K562 (cell line): ENCODE results near the gene MTFMT. TPM values are rescaled to one million over a fixed set of nuclear protein-coding genes. Genes with fewer than 3 reads are reported as not detected.

Experiments used
- ARNT ChIP-seq, 2 experiments: fragments of 450-650 bp; IDR thresholded peaks; 2 replicates each; pipeline ENCODE4 v1.6.1; 2016; ENCODE audit warnings: mild to moderate bottlenecking in 1 of 2
- ATF1 ChIP-seq, 2 experiments: fragments of 450-650 bp in 1 of 2; IDR thresholded peaks; 2 replicates each; pipeline ENCODE4 v1.6.1; 2016; ENCODE audit warnings: missing compliant biosample characterization in 1 of 2, missing genetic modification characterization in 1 of 2
- CBFA2T3 ChIP-seq: fragments of 450-650 bp; IDR thresholded peaks from 2 replicates; pipeline ENCODE4 v1.6.1; 2017
- CHD4 ChIP-seq: fragments of 200-600 bp; sonication (generic); IDR thresholded peaks from 3 replicates; pipeline ENCODE4 v1.6.1; 2012; ENCODE audit warnings: low read depth, mild to moderate bottlenecking, mixed read lengths, low read length, inconsistent platforms; ENCODE audit not compliant: insufficient read depth, insufficient replicate concordance, poor library complexity, severe bottlenecking
- CREM ChIP-seq: IDR thresholded peaks from 2 replicates; pipeline ENCODE4 v1.6.1; 2014; ENCODE audit warnings: antibody characterized with exemption, low read depth
- CTBP1 ChIP-seq: fragments of 450-650 bp; IDR thresholded peaks from 2 replicates; pipeline ENCODE4 v1.6.1; 2016; ENCODE audit warnings: borderline replicate concordance
- LEF1 ChIP-seq: fragments of 450-650 bp; IDR thresholded peaks from 2 replicates; pipeline ENCODE4 v1.6.1; 2016; ENCODE audit warnings: mild to moderate bottlenecking
- NELFE ChIP-seq: IDR thresholded peaks from 2 replicates; pipeline ENCODE4 v1.6.1; 2011; ENCODE audit warnings: mild to moderate bottlenecking; ENCODE audit not compliant: insufficient read depth, insufficient read length
- RBM39 ChIP-seq: fragments of 200-400 bp; formaldehyde crosslinking; optimal IDR thresholded peaks from 2 replicates; pipeline ENCODE3; 2018; ENCODE audit warnings: low read depth, low read length
- STAT6 ChIP-seq: sonication (generic); formaldehyde crosslinking; IDR thresholded peaks from 2 replicates; pipeline ENCODE4 v1.8.1; 2023; ENCODE audit warnings: mild to moderate bottlenecking, missing genetic modification reagents
- TFE3 ChIP-seq: fragments of 450-650 bp; formaldehyde crosslinking; IDR thresholded peaks from 2 replicates; pipeline ENCODE4 v1.4.0; 2020; ENCODE audit warnings: mild to moderate bottlenecking, mixed read lengths
- TOE1 ChIP-seq, 2 experiments: fragments of 450-650 bp in 1 of 2; sonication (generic) in 1 of 2; formaldehyde crosslinking in 1 of 2; IDR thresholded peaks; 2 replicates each; pipeline versions ENCODE4 v1.7.1 to v1.8.0; 2016 to 2022; ENCODE audit warnings: borderline replicate concordance in 2 of 2, mild to moderate bottlenecking in 2 of 2, antibody characterized with exemption in 1 of 2, inconsistent platforms in 1 of 2, low read depth in 1 of 2, missing genetic modification reagents in 1 of 2, moderate library complexity in 1 of 2
- ZNF316 ChIP-seq: fragments of 450-650 bp; IDR thresholded peaks from 2 replicates; pipeline ENCODE4 v1.6.1; 2016
- ZNF407 ChIP-seq: fragments of 450-650 bp; IDR thresholded peaks from 2 replicates; pipeline ENCODE4 v1.6.1; 2016; ENCODE audit warnings: low read depth
- polyA plus RNA-seq, 8 experiments: library from polyadenylated mRNA; depleted of rRNA in 4 of 8; stranded (reverse) in 5 of 8; unstranded in 3 of 8; fragments of >200 nt; fragmentation: Nextera tagmentation in 2 of 8; fragmentation: Illumina TruSeq in 1 of 8; extraction: Ambion mirVana in 2 of 8; extraction: Trizol in 1 of 8; gene quantifications; 2 replicates each; pipeline versions ENCODE4 v1.2.1 to v1.2.3, GENCODE V29; 2011 to 2014; ENCODE audit warnings: inconsistent platforms in 1 of 8, missing spikeins in 1 of 8
- total RNA-seq, 7 experiments: library from RNA; depleted of rRNA in 6 of 7; stranded (reverse); fragments of >200 nt in 6 of 7; fragmentation: Illumina TruSeq in 2 of 7; extraction: Trizol in 2 of 7; gene quantifications; 2 replicates each; pipeline versions ENCODE4 v1.2.1 to v1.2.3, GENCODE V29; 2011 to 2021; ENCODE audit warnings: low replicate concordance in 1 of 7

The MTFMT gene
- total and polyA plus RNA-seq, 9 of the 15 experiments (the other 6 are each of a cell fraction or from before 2014, with no cell fraction given) = 1.4 to 31.1 (median 16.2) TPM

- TF ChIP-seq STAT6 (CRISPR knock-in tag) = no peak
- no peak for TF ChIP-seq ARNT (IDR thresholded peaks at IDR 0.05)
- TF ChIP-seq LEF1 = no peak
- TF ChIP-seq TOE1 (IDR thresholded peaks at IDR 0.05; ENCODE audit: borderline replicate concordance) = no peak
- TF ChIP-seq TOE1 (CRISPR knock-in tag; IDR thresholded peaks at IDR 0.05; ENCODE audit: borderline replicate concordance, low read depth) = no peak
- peak; percentile 67; the same call in 1 of the 2 replicates for TF ChIP-seq CTBP1
- no peak for TF ChIP-seq NELFE
- TF ChIP-seq ZNF407 = no peak
- no peak for TF ChIP-seq CHD4
- TF ChIP-seq CBFA2T3 = no peak
- no peak for TF ChIP-seq TFE3 (CRISPR knock-in tag)
- no peak for TF ChIP-seq RBM39
- peak; percentile 62 for TF ChIP-seq CREM
- TF ChIP-seq ATF1 (CRISPR knock-in tag; IDR thresholded peaks at IDR 0.05) = no peak
- TF ChIP-seq ATF1 (tag; IDR thresholded peaks at IDR 0.05) = 0 out of 2 replicates have a peak, but pooled peaks have one; percentile 29
- no peak for TF ChIP-seq ZNF316
These were observed 3.5 kb upstream of the MTFMT start (continued) for GRCh38 chr15:65032801-65033537.
